ENCODE data around the gene PRSS21. TPM values are rescaled to one million over a fixed set of nuclear protein-coding genes. Genes with fewer than 3 reads are reported as not detected.

The PRSS21 gene
- polyA plus RNA-seq, 4 donors = not detected

DNA sequence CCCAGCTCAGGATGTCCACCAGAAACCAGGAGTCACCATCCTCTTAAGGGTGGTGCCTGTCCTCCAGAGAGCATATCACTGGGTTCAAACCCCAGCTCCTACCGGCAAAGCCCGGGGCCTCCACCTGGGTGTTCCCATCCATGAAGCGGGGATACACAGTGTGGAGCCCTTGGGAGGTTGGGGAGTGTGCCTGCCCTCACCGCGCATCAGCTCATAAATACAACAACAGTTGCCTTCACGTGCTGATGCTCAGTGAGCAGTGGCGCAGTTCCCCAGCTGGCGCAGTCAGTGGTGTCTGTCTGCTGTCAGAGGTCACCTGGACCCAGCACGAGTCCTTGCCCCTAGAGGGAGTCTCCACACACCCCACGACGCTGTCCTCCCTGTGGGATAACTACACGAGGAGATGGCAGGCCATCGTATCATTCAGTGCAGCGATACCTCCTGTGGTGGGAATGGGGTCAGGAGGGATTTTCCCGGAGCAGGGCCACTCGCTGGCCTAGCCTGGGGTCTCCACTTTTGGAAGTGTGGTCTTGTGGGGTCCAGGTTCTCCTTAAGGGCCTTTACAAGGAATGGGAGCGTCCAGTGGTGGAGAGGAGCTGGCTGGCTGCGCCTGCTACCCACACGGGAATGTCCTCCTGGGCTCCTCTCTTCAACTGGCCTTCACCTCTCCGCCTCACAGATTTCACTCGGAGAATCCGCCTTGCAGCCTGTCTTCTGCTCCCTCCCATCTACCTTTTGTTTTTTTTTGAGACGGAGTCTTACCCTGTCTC lies 37.7 kb upstream of the PRSS21 start:
- DNase-seq (ENCODE audit: low read depth in 4 of 4, low spot score in 2 of 4) = no peak

GRCh38 chr16:2779978-2780898 lies 36.8 kb upstream of the PRSS21 start:
- DNase-seq (ENCODE audit: low read depth in 4 of 4, low spot score in 2 of 4) = no peak

DNA sequence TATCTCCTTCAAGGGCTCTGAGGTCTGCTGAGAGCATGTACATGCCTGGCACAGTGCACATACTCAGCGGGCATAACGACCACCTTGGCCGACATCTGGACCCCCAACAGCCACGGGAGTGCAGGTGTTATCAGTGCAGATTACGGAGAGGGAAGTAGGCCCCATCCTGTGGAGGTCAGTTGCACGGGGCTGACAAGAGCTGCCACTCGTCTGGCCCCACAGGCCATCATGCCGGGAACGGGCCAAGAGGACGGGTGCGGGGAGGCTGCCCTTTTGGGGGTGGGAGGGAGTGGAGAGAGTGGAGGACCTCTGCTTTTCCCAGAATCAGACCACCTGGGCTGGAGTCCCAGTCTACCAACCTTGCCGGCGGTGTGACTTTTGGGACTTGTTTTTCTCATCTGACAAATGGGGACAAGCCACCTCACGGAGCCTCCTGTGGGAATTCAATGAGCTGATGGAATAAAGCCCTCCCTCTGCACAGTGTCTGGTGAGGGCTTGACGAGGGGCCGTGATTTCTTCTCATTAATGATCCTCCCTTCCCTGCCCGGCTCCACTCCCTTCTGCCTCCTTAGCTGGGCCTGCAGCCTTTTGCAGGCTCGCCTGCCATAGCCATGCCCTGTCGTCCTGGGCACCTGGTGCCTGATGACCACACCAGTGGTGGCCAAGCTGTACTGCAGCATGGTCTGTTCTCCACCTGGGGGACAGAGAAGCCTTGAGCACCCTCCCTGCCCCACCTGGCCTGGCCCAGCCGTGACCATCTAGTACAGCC lies 34.3 kb upstream of the PRSS21 start:
- DNase-seq (ENCODE audit: low read depth in 4 of 4, low spot score in 2 of 4) = no peak

GRCh38 chr16:2783581-2784357 lies 33.3 kb upstream of the PRSS21 start:
- DNase-seq (ENCODE audit: low read depth in 4 of 4, low spot score in 2 of 4) = no peak

DNA sequence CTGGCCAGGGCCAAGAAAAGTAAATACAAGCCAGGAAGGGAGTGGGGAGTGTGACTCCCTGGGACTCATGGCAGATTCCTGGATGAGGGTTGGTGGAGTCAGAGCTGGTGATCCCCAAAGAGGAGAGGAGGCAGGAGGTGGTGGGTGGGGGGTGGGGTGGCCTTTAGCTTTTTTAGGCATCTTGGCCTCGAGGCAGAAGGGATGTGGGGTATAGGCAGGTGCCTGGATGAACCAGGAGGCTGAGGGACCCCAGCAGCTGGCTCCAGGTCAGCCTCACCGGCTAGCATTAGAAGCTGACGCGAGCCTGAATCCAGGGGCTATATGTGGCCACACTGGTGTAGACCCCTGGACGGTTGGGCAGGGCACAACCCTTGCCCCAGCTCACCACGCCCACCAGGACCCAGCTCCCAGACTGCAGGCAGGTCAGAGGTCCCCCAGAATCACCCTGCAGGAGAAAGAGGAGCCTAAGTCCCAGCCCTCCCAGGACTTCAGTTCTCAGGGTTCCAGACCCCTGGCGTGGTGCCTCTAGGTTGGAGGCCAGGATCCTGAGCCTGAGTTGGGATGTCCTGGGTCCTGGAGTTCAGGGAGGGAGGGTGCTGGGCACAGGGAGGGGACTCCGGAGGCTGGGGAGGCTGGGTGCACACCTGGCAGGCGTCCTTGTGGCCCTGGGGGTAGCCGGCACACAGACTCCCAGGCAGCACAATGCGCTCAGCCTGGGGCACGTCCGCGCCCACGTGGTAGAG lies 32.5 kb upstream of the PRSS21 start:
- no peak for DNase-seq (ENCODE audit: low read depth in 4 of 4, low spot score in 2 of 4)

DNA sequence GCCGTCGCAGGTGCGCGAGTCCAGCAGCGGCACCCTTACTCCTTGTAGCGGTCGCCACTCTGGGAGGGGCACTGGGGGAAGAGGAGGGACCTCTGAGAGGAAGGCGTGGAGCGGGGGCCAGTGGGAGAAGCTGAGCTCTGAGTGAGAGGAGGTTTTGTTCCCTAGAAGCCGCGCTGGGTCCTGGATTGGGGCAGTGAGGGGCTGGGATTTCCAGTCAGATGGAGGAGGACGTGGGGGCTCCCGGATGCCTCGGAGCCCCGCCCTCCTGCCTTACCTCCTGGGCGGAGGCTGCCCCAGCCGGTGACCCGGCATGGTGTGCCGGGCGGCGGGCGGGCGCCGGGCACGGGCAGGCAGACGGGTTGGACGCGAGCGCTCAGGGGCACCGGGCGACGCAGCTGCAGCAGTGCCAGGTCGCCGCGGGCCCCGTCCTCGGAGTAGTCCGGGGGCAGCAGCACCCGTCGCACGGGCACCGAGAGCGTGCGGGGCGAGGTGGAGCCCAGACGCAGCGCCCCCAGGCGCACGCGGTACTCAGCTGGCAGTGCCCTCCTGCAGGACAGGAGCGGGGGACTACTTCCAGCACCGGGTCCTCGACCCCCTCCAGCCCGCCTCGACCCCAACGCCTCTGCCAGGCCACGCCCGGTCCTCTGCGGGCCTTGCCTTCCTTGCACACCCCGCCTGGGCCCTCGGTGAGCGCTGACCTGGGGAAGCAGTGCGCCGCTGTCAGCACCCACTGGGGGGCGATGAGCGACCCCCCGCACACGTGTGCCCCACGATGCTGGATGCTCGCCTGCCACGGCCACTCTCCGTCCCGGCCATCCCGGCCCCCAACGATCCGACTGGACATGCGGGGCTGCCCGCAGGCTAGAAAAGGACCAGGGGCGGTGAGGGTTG lies 31.7 kb upstream of the PRSS21 start:
- DNase-seq (ENCODE audit: low read depth in 4 of 4, low spot score in 2 of 4) = no peak

GRCh38 chr16:2786061-2786825 lies 30.8 kb upstream of the PRSS21 start:
- no peak for DNase-seq (ENCODE audit: low read depth in 4 of 4, low spot score in 2 of 4)

- no peak for DNase-seq (ENCODE audit: low read depth in 4 of 4, low spot score in 2 of 4)
Measured at GRCh38 chr16:2786826-2787151, 30.2 kb upstream of the PRSS21 start.

DNA sequence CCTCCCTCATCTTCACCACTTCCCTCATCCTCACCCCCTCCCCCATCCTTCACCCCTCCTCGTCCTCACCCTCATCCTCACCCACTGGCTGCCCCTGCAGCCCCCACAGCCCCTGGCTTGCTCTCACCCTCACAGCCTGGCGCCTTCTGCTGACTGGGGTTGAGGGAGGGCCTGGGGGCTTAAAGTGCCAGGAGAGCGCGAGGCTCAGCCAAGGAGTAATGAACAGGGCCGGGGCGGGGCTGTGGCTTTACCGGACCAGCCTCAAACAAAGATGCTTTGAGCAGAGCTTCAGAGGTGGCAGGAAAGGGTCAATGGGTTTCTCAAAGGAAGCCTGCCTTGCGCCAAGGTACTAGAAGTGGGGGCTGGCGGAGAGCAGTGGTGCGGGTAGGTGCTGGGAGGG lies 29.6 kb upstream of the PRSS21 start, which contains the start of gene PRSS33:
Gene PRSS33 (minus strand): TSS at position 155 of the 400 bp plus-strand sequence. CDS start 1,013 bp downstream, outside the sequence.
- no peak for DNase-seq (ENCODE audit: low read depth in 4 of 4, low spot score in 2 of 4)

GRCh38 chr16:2787961-2788360 lies 29.1 kb upstream of the PRSS21 start:
- DNase-seq (ENCODE audit: low read depth in 4 of 4, low spot score in 2 of 4) = no peak

DNA sequence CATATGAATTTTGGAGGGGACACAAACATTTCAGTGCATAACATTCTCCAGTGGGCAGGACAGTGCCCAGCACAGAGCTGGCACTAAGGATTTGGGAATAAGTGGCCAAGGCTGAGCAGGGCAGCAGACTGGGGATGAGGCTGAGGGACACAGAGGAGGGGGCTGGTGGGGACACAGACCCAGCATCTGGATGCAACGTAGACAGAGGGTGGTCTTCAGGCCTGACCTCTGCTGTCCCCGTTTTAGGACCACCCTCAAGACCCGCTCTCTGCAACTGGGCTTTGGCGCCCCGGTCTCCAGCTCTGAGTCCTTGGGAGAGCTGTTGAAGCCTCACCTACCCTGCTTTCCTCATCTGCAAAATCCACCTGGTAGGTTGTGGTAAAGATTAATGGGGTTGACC lies 26.4 kb upstream of the PRSS21 start:
- no peak for DNase-seq (ENCODE audit: low read depth in 4 of 4, low spot score in 2 of 4)

DNA sequence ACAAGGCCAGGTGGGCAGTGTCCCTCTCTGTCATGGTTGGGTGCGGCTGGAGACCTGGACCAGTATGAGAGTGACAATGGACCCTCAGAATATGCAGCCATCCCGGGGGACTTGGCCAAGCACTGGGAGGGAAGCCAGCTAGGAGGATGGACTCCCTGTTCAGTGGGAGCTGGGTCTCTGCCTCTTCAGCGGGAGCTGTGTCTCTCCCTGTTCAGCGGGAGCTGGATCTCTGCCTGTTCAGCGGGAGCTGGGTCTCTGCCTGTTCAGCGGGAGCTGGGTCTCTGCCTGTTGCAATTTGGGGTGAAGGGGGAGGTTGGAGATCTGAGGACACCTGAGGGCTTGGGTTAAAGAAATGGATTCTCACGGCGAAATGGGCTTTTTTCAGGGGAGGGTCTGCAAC lies 25.9 kb upstream of the PRSS21 start:
- no peak for DNase-seq (ENCODE audit: low read depth in 4 of 4, low spot score in 2 of 4)

DNA sequence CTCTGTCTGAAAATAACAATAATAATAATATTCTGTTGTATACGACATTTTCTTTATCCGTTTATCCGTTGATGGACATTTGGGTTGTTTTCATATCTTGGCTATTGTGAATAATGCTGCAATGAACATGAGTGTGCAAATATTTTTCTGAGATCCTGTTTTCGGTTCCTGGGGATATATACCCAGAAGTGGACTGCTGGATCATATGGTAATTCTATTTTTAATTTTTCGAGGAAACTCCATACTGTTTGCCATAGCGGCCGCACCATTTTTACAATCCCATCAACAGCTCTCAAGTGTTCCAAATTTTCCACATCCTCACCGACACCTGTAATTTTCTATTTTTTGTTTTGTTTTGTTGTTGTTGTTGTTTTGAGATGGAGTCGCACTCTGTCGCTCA lies 24.1 kb upstream of the PRSS21 start:
- DNase-seq (ENCODE audit: low read depth in 4 of 4, low spot score in 2 of 4) = no peak

- no peak for DNase-seq (ENCODE audit: low read depth in 4 of 4, low spot score in 2 of 4)
Measured at GRCh38 chr16:2795395-2796143, 21.5 kb upstream of the PRSS21 start.

GRCh38 chr16:2798723-2799204 lies 18.3 kb upstream of the PRSS21 start:
- DNase-seq (ENCODE audit: low read depth in 4 of 4, low spot score in 2 of 4) = no peak

DNA sequence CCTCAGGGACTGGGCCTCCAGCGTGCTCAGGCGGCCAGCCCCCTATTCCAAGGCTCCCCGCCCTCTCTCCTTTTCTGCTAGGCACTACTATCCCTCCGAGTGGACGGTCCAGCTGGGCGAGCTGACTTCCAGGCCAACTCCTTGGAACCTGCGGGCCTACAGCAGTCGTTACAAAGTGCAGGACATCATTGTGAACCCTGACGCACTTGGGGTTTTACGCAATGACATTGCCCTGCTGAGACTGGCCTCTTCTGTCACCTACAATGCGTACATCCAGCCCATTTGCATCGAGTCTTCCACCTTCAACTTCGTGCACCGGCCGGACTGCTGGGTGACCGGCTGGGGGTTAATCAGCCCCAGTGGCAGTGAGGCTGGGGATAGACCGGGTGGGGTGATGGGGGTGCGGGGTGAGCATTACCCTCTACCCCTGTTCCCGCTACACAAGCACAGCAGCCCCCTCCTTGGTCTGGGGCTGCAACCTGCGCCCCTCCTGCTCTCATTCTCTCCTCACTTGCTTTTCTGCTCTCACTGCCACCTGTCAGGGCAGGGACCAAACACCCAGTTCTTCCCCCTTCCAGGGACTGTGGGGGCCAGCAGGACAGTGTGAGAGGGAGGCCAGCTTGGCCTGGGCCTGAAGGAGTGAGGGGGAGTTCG lies 17.7 kb upstream of the PRSS21 start:
- DNase-seq (ENCODE audit: low read depth in 4 of 4, low spot score in 2 of 4) = no peak

DNA sequence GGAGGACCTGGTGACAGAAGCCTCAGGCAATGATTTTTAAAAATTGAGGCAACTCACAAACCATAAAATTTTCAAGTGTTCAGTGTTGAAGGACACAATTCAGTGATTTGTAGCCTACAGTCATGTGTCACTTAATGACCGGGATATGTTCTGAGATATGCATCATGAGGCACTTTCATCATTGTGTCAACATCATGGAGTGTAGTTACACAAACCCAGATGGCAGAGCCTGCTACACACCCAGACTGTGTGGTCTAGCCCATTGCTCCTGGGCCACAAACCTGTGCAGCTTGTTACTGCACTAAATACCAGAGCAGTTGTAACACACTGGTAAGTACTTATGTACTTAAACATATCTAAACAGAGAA lies 17.2 kb upstream of the PRSS21 start:
- no peak for DNase-seq (ENCODE audit: low read depth in 4 of 4, low spot score in 2 of 4)
